C4-2B (cell line): ENCODE results near the gene UTP3.

Source experiments
- CTCF ChIP-seq: fragments of 450-650 bp; conservative IDR thresholded peaks from 2 replicates; pipeline ENCODE4 v1.5.1; 2017; ENCODE audit warnings: mild to moderate bottlenecking
- ZFX ChIP-seq: fragments of 450-650 bp; IDR thresholded peaks from 2 replicates; pipeline ENCODE4 v1.6.1; 2017

- TF ChIP-seq CTCF = no peak
- no peak for TF ChIP-seq ZFX
These were observed 36.1 kb downstream of the UTP3 start for GRCh38 chr4:70724463-70724862.
